HEK293 (cell line): Measurements from ENCODE around the gene NFATC1.

Experiments
- CTCF ChIA-PET: fragments of 350-600 bp; formaldehyde crosslinking; extraction: SDS; loops from one replicate; lab custom pipeline; 2021; ENCODE audit warnings: antibody characterized with exemption; lab: Yijun Ruan, JAX
- POLR2A ChIA-PET: fragments of 300-600 bp; formaldehyde crosslinking; extraction: SDS; loops from one replicate; lab custom pipeline; 2020; ENCODE audit warnings: antibody characterized with exemption, inconsistent platforms; lab: Yijun Ruan, JAX
- H3K27ac ChIP-seq: fragments of 200-500 bp; sonication (Bioruptor generic); 2 replicates; pipeline ENCODE4 v1.5.1; 2014; ENCODE audit warnings: low read depth, low read length, control low read depth, inconsistent platforms; ENCODE audit errors: extremely low read depth
- H3K36me3 ChIP-seq, 2 experiments: fragments of 200-500 bp in 1 of 2; sonication (Bioruptor generic) in 1 of 2; 1 replicate in 1 of 2; 2 replicates in 1 of 2; pipeline ENCODE4 v1.5.1; 2014 to 2017; ENCODE audit warnings: inconsistent platforms in 2 of 2, low read length in 2 of 2; ENCODE audit not compliant: control insufficient read depth in 2 of 2, insufficient read depth in 1 of 2
- H3K4me1 ChIP-seq: fragments of 200-500 bp; sonication (Bioruptor generic); 2 replicates; pipeline ENCODE4 v1.5.1; 2014; ENCODE audit warnings: mild to moderate bottlenecking, low read length, inconsistent platforms; ENCODE audit not compliant: control insufficient read depth, insufficient read depth
- H3K4me3 ChIP-seq: 2 replicates; pipeline ENCODE4 v1.5.1; 2011; ENCODE audit warnings: low read depth, mild to moderate bottlenecking, control low read depth, low read length, moderate library complexity
- H3K9me3 ChIP-seq: fragments of 200-500 bp; sonication (Bioruptor generic); 2 replicates; pipeline ENCODE4 v1.5.1; 2014; ENCODE audit warnings: low read depth, low read length, inconsistent platforms; ENCODE audit not compliant: control insufficient read depth, insufficient read depth
- BCL11A ChIP-seq: fragments of 450-650 bp; formaldehyde crosslinking; IDR thresholded peaks from 2 replicates; pipeline ENCODE4 v1.5.1; 2016; ENCODE audit warnings: low read depth, missing biosample characterization, missing genetic modification characterization
- BCL11B ChIP-seq: fragments of 450-650 bp; formaldehyde crosslinking; IDR thresholded peaks from 2 replicates; pipeline ENCODE4 v1.5.1; 2016; ENCODE audit warnings: low read depth, missing biosample characterization, missing genetic modification characterization
- FEZF1 ChIP-seq: fragments of 450-650 bp; formaldehyde crosslinking; IDR thresholded peaks from 2 replicates; pipeline ENCODE4 v1.5.1; 2016; ENCODE audit warnings: missing biosample characterization, missing genetic modification characterization
- KLF16 ChIP-seq: fragments of 450-650 bp; formaldehyde crosslinking; IDR thresholded peaks from 2 replicates; pipeline ENCODE4 v1.5.1; 2017; ENCODE audit warnings: missing biosample characterization, missing genetic modification characterization
- KLF7 ChIP-seq: fragments of 450-650 bp; formaldehyde crosslinking; IDR thresholded peaks from 2 replicates; pipeline ENCODE4 v1.5.1; 2016; ENCODE audit warnings: missing biosample characterization, missing genetic modification characterization, borderline replicate concordance
- OSR2 ChIP-seq: fragments of 450-650 bp; formaldehyde crosslinking; IDR thresholded peaks from 2 replicates; pipeline ENCODE4 v1.5.1; 2016; ENCODE audit warnings: missing biosample characterization, missing genetic modification characterization
- WT1 ChIP-seq: fragments of 450-650 bp; formaldehyde crosslinking; IDR thresholded peaks from 2 replicates; pipeline ENCODE4 v1.5.1; 2016; ENCODE audit warnings: missing biosample characterization, missing genetic modification characterization
- ZBTB21 ChIP-seq: fragments of 450-650 bp; formaldehyde crosslinking; IDR thresholded peaks from 2 replicates; pipeline ENCODE4 v1.5.1; 2017; ENCODE audit warnings: missing biosample characterization, missing genetic modification characterization
- ZBTB7A ChIP-seq: fragments of 450-650 bp; formaldehyde crosslinking; IDR thresholded peaks from 2 replicates; pipeline ENCODE4 v1.5.1; 2016; ENCODE audit warnings: low read depth, missing biosample characterization, missing genetic modification characterization
- ZFP69B ChIP-seq: fragments of 450-650 bp; formaldehyde crosslinking; IDR thresholded peaks from 2 replicates; pipeline ENCODE4 v1.5.1; 2016; ENCODE audit warnings: missing biosample characterization, missing genetic modification characterization
- ZNF155 ChIP-seq: fragments of 450-650 bp; formaldehyde crosslinking; IDR thresholded peaks from 2 replicates; pipeline ENCODE4 v1.5.1; 2016; ENCODE audit warnings: missing biosample characterization, missing genetic modification characterization
- ZNF16 ChIP-seq: fragments of 450-650 bp; formaldehyde crosslinking; IDR thresholded peaks from 2 replicates; pipeline ENCODE4 v1.5.1; 2016; ENCODE audit warnings: low read depth, missing biosample characterization, missing genetic modification characterization
- ZNF184 ChIP-seq: fragments of 450-650 bp; IDR thresholded peaks from 2 replicates; pipeline ENCODE4 v1.5.1; 2018; ENCODE audit warnings: missing biosample characterization, mild to moderate bottlenecking, missing genetic modification characterization
- ZNF211 ChIP-seq: fragments of 450-650 bp; formaldehyde crosslinking; IDR thresholded peaks from 2 replicates; pipeline ENCODE4 v1.5.1; 2016; ENCODE audit warnings: low read depth, missing biosample characterization, missing genetic modification characterization
- ZNF514 ChIP-seq: fragments of 450-650 bp; formaldehyde crosslinking; IDR thresholded peaks from 2 replicates; pipeline ENCODE4 v1.5.1; 2016; ENCODE audit warnings: missing biosample characterization, missing genetic modification characterization
- ZNF664 ChIP-seq: fragments of 450-650 bp; formaldehyde crosslinking; IDR thresholded peaks from 2 replicates; pipeline ENCODE4 v1.5.1; 2016; ENCODE audit warnings: missing biosample characterization, missing genetic modification characterization
- ZNF677 ChIP-seq: fragments of 450-650 bp; IDR thresholded peaks from 2 replicates; pipeline ENCODE4 v1.5.0; 2018; ENCODE audit warnings: missing biosample characterization, mild to moderate bottlenecking, missing genetic modification characterization, moderate library complexity
- ZNF701 ChIP-seq: fragments of 450-650 bp; formaldehyde crosslinking; IDR thresholded peaks from 2 replicates; pipeline ENCODE4 v1.5.1; 2016; ENCODE audit warnings: missing biosample characterization, missing genetic modification characterization
- ZXDB ChIP-seq: fragments of 450-650 bp; formaldehyde crosslinking; IDR thresholded peaks from 2 replicates; pipeline ENCODE4 v1.5.1; 2016; ENCODE audit warnings: missing biosample characterization, missing genetic modification characterization
- TF ChIP-seq, protein P1 (sequence below): fragments of 450-650 bp; formaldehyde crosslinking; IDR thresholded peaks from 2 replicates; pipeline ENCODE4 v1.5.1; 2016; ENCODE audit warnings: missing biosample characterization, missing genetic modification characterization
- TF ChIP-seq, protein P2 (sequence below): fragments of 450-650 bp; formaldehyde crosslinking; IDR thresholded peaks from 2 replicates; pipeline ENCODE4 v1.5.1; 2016; ENCODE audit warnings: missing biosample characterization, missing genetic modification characterization
- TF ChIP-seq, protein P3 (sequence below): fragments of 450-650 bp; formaldehyde crosslinking; optimal IDR thresholded peaks from 2 replicates; pipeline ENCODE3; 2016; ENCODE audit warnings: missing biosample characterization, mild to moderate bottlenecking, missing genetic modification characterization

Gene NFATC1

DNA sequence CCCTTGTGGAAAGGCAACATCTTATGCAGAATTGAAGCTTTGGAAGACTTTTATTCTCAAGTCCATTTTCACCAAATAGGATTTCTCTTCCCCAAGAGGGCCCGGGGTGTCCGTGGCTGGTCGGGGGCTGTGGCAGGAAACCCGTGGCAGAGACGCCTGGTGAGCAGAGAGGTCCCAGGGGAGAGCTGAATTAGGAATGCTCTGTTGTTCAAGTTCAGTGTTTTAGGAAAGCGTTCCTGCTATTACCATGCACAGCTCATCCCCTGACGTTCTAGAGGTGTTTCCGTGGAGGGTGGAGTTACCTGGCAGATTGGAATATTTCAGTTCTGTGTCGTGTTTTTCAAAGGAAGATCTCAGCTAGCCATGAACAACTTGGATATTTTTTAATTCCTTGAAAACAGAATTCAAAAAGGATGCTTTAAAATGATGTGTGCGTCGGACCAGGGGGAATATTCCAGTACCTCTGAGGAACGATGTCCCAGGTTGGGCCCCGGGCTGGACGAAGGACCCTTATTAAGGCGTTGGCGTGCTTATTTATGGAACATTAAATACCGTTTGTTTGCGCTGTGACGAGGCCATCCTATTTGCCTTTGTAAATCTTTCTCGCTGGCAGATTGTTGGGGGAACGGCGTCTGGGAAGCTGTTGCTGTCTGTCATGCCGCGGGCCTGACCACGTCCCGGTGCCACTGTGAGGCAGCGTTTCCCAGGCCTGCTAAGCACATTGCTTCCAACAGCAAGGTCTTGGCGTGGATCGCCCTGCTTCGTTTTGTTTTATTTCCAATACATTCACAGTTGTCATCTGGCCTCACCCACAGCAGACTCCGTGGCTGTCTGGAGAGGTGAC, 8.2 kb downstream of the NFATC1 start (continued):
- TF ChIP-seq ZBTB21 (no peak), OSR2 (no peak), FEZF1 (no peak), KLF16 (tag by site-specific recombination) (no peak), ZNF664 (tag by site-specific recombination) (no peak), ZXDB (tag by site-specific recombination) (no peak), ZFP69B (tag by site-specific recombination) (no peak)
- TF ChIP-seq, protein P1, sequence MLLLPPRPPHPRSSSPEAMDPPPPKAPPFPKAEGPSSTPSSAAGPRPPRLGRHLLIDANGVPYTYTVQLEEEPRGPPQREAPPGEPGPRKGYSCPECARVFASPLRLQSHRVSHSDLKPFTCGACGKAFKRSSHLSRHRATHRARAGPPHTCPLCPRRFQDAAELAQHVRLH, result no peak

DNA sequence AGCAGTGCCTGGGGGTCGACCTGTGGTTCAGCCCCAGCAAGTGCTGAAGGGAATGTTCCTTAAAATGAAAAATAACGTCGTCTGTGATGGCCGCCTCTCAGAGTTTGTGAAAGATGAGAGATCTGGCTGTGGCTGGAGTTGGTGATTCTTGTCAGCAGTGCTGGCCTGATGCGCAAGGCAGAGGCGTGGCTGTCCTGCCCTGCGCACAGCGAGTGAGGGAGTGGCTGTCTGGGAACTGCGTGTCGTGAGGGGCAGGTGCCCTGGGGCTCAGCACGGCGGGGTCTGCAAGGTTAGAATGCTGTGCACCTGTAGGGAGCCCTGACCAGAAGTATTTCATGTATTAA, 8.8 kb downstream of the NFATC1 start:
- Histone ChIP-seq H3K9me3 (no peaks in the 10 kb centered on the region), H3K27ac (no peak overlapping the region), H3K4me1 (no peaks in the 10 kb centered on the region)
- CTCF ChIA-PET, result no interaction called here
- TF ChIP-seq ZNF677 (tag by site-specific recombination) (no peak), BCL11B (tag by site-specific recombination) (no peak), ZNF701 (tag by site-specific recombination) (no peak), KLF7 (tag by site-specific recombination) (no peak)
- TF ChIP-seq, all 188 proteins: peak for 0
- no peak overlapping the region for H3K4me3 ChIP-seq
- H3K36me3 ChIP-seq, result no peaks in the 10 kb centered on the region
- POLR2A ChIA-PET, result interaction anchor here (1.2 kb wide), 1 partner anchor 14 kb away, joined by 3 read pairs; no protein-coding TSS in a partner anchor

DNA sequence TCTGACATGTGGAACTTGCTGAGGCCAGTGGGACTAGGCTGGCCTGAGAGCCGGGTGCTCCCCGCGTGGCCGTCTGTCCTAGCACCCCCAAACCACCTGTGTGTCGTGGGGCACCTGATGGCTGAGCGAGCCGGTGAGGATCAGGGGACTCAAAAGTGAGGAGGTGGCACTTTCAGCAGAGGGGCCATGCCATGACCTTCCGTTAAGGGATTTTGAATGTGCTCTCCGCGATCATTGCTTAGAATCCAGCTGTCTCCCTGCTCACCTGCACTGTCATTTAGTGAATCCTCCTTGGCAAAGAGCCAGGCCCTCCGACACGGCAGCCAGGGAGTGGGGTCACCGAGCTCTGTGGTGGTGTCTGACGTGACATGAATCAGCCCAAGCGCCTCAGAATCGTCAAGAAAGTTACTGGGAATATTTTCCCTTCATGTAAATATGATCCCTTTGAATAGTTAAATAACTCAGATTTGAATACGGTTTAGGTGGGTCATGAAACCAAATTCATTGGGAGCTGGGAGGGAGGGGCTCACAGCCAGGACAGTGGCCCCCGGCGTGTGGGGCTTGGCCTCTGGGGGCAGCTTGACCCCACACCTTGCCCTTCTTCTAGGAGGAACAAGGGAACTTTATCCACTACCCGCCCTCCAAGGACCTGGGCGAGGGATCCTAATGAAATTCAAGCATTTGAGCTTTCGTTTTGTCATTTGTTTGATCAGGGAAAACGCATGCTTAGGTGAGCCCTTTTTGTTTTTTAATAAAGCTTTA, 9.5 kb downstream of the NFATC1 start:
- ChIA-PET CTCF (no interaction called here), POLR2A (no interaction called here)
- H3K36me3 ChIP-seq, result no peaks in the 10 kb centered on the region
- no peak overlapping the region for H3K27ac ChIP-seq
- H3K4me3 ChIP-seq, result no peak overlapping the region
- TF ChIP-seq ZNF514 (no peak), OSR2 (no peak), ZNF211 (tag by site-specific recombination) (no peak), WT1 (tag by site-specific recombination) (no peak), ZNF16 (no peak), BCL11A (no peak)
- TF ChIP-seq, protein P2, sequence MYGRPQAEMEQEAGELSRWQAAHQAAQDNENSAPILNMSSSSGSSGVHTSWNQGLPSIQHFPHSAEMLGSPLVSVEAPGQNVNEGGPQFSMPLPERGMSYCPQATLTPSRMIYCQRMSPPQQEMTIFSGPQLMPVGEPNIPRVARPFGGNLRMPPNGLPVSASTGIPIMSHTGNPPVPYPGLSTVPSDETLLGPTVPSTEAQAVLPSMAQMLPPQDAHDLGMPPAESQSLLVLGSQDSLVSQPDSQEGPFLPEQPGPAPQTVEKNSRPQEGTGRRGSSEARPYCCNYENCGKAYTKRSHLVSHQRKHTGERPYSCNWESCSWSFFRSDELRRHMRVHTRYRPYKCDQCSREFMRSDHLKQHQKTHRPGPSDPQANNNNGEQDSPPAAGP, result no peak
- TF ChIP-seq, all 188 proteins: peak for 0
- Histone ChIP-seq H3K9me3 (no peaks in the 10 kb centered on the region), H3K4me1 (no peaks in the 10 kb centered on the region)

DNA sequence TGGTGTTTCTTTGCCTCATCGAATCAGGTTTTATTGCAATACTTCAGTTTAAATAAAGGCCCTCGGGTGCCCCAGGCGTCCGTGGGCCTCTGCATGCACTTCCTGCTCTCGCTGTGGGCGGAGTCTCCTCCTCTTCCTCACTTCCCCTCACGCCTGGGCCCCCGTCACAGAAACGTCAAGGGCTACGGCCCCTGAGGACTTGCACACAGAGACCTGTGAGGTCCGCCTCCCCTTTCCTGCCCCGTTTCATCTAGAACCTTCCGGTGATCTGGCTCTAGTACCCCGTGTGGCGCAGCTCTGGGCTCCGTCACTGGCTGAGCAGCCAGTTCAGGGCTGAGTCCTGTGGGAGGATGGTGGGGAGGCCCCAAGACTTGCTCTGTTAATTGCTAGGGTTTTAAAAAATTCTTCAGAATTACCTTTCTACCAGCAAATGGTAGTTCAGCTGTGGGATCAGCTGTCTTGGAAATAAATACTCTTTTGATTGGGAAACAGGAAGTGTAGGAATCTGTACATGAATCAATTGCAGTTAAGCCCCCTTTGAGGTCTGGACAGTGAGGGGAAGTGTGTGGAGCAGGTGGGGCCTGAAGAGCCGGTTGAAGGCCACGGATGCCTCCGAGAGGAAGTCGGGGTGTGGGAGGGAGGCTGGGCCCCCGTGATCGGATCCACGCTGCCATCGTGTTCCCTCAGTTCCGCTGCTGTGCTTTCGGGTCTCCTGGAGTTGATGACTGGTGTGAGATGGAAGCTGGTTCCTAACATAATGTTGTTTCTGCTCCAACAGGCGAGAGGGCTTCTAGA, 10.2 kb downstream of the NFATC1 start:
- POLR2A ChIA-PET, result no interaction called here
- H3K27ac ChIP-seq, result no peak overlapping the region
- H3K36me3 ChIP-seq, result peaks cover 0 to 6% of the 10 kb centered on the region in 2 experiments; a peak in 1 of 3 replicates
- H3K4me1 ChIP-seq, result no peaks in the 10 kb centered on the region
- CTCF ChIA-PET, result interaction anchor here (0.6 kb wide), 1 partner anchor 521 kb away, joined by 3 read pairs; no protein-coding TSS in a partner anchor
- TF ChIP-seq ZNF155 (tag by site-specific recombination) (no peak), ZBTB7A (no peak), ZNF184 (tag by site-specific recombination) (no peak)
- TF ChIP-seq, protein P3, sequence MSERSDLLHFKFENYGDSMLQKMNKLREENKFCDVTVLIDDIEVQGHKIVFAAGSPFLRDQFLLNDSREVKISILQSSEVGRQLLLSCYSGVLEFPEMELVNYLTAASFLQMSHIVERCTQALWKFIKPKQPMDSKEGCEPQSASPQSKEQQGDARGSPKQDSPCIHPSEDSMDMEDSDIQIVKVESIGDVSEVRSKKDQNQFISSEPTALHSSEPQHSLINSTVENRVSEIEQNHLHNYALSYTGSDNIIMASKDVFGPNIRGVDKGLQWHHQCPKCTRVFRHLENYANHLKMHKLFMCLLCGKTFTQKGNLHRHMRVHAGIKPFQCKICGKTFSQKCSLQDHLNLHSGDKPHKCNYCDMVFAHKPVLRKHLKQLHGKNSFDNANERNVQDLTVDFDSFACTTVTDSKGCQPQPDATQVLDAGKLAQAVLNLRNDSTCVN (tag by site-specific recombination), result no peak
- TF ChIP-seq, all 188 proteins: peak for 0
- H3K9me3 ChIP-seq, result no peaks in the 10 kb centered on the region
- H3K4me3 ChIP-seq, result no peak overlapping the region
